HepG2 (cell line): ENCODE data around the gene CACNA2D1. TPM values are rescaled to one million over a fixed set of nuclear protein-coding genes. Genes with fewer than 3 reads are reported as not detected.

ENCODE experiments used
- ATAC-seq: fragments of 200-7000 bp; cut with Tn5 transposase; 3 replicates; pipeline ENCODE4 v1.9.1; 2020; ENCODE audit warnings: mild to moderate bottlenecking, moderate library complexity
- BruUV-seq: library from RNA; stranded (reverse); fragments of 400-500 nt; replicated peaks from 2 replicates; lab custom pipeline; 2021; lab: Mats Ljungman, UMichigan
- CTCF ChIA-PET: fragments of 300-600 bp; formaldehyde crosslinking; extraction: SDS; loops from one replicate; lab custom pipeline; 2021; ENCODE audit warnings: low total read pairs, inconsistent platforms, low intra/inter-chr PET ratio; lab: Yijun Ruan, JAX
- POLR2A ChIA-PET: fragments of 350-600 bp; sonication (Branson Sonifier 250); formaldehyde crosslinking; loops from one replicate; lab custom pipeline; 2020; ENCODE audit warnings: antibody characterized with exemption, inconsistent platforms; lab: Yijun Ruan, JAX
- DNase-seq: peaks from one replicate; pipeline ENCODE4 v3.0.0-alpha.2; 2015; ENCODE audit warnings: low spot score
- FAIRE-seq: peaks from 3 replicates; lab custom pipeline; 2011; peaks lifted over from hg19 to GRCh38; lab: Jason Lieb, UNC
- H2AFZ ChIP-seq: one replicate; pipeline ENCODE4 v1.6.1; 2011; ENCODE audit warnings: low read length, inconsistent platforms
- H3K27ac ChIP-seq: fragments of 300-600 bp; 3 replicates; pipeline ENCODE4 v1.8.0; 2011; ENCODE audit warnings: mixed run types, mild to moderate bottlenecking, mixed read lengths, low read length, inconsistent platforms; ENCODE audit not compliant: insufficient read depth; ENCODE audit errors: extremely low read length
- H3K27me3 ChIP-seq, 2 experiments: fragments of 200-600 bp in 1 of 2; 2 replicates in 1 of 2; 3 replicates in 1 of 2; pipeline versions ENCODE4 v1.6.0 to v1.8.0; 2011; ENCODE audit warnings: low read length in 2 of 2, mild to moderate bottlenecking in 2 of 2, moderate library complexity in 2 of 2, inconsistent platforms in 1 of 2; ENCODE audit not compliant: insufficient read depth in 2 of 2, control insufficient read depth in 1 of 2
- H3K36me3 ChIP-seq, 2 experiments: fragments of 200-600 bp in 1 of 2; replicated peaks in 1 of 2; 2 replicates in 1 of 2; 3 replicates in 1 of 2; pipeline versions ENCODE4 v1.5.1 to v1.8.0; 2011; ENCODE audit warnings: low read length in 2 of 2, inconsistent platforms in 1 of 2; ENCODE audit not compliant: insufficient read depth in 2 of 2, control insufficient read depth in 1 of 2
- H3K4me1 ChIP-seq: 2 replicates; pipeline ENCODE4 v1.5.1; 2012; ENCODE audit warnings: low read length, inconsistent platforms; ENCODE audit not compliant: insufficient read depth
- H3K4me2 ChIP-seq: 2 replicates; pipeline ENCODE4 v1.6.0; 2011; ENCODE audit warnings: low read depth, low read length, inconsistent platforms
- H3K4me3 ChIP-seq, 3 experiments: fragments of 200-600 bp in 1 of 3; sonication (generic), shearing (Covaris generic) in 1 of 3; replicated peaks in 1 of 3; 2 replicates each; pipeline ENCODE4 v1.5.1; 2011 to 2016; ENCODE audit warnings: low read length in 3 of 3, inconsistent platforms in 2 of 3, low read depth in 2 of 3, mild to moderate bottlenecking in 2 of 3, control low read depth in 1 of 3, mixed read lengths in 1 of 3; ENCODE audit not compliant: insufficient read depth in 1 of 3
- H3K79me2 ChIP-seq: one replicate; pipeline ENCODE4 v1.6.1; 2011; ENCODE audit warnings: low read length, inconsistent platforms; ENCODE audit not compliant: insufficient read depth
- H3K9ac ChIP-seq: 2 replicates; pipeline ENCODE4 v1.6.0; 2011; ENCODE audit warnings: mild to moderate bottlenecking, low read depth, low read length, inconsistent platforms; ENCODE audit not compliant: insufficient read depth
- H3K9me3 ChIP-seq: 2 replicates; pipeline ENCODE4 v1.5.1; 2012; ENCODE audit warnings: mild to moderate bottlenecking, low read length
- H4K20me1 ChIP-seq: 2 replicates; pipeline ENCODE4 v1.6.0; 2011; ENCODE audit warnings: inconsistent platforms, mild to moderate bottlenecking, low read length, moderate library complexity; ENCODE audit not compliant: insufficient read depth
- KAT7 ChIP-seq: IDR thresholded peaks from 2 replicates; pipeline ENCODE4 v1.6.1; 2018; ENCODE audit warnings: borderline replicate concordance, missing compliant biosample characterization
- NCOA2 ChIP-seq: sonication (generic); formaldehyde crosslinking; IDR thresholded peaks from 2 replicates; pipeline ENCODE4 v1.8.0; 2022; ENCODE audit warnings: inconsistent platforms
- PTBP1 ChIP-seq: fragments of 200-400 bp; formaldehyde crosslinking; IDR thresholded peaks from 2 replicates; pipeline ENCODE4 v1.6.1; 2018; ENCODE audit warnings: low read length, low read depth; ENCODE audit not compliant: poor library complexity, severe bottlenecking
- TCF7 ChIP-seq: sonication (generic); IDR thresholded peaks from 2 replicates; pipeline ENCODE4 v1.6.1; 2016; ENCODE audit warnings: antibody characterized with exemption, low read depth
- ZBTB21 ChIP-seq: sonication (generic); formaldehyde crosslinking; IDR thresholded peaks from 2 replicates; pipeline ENCODE4 v1.4.0; 2020; ENCODE audit warnings: missing genetic modification reagents
- ZNF256 ChIP-seq: sonication (generic); formaldehyde crosslinking; conservative IDR thresholded peaks from 2 replicates; pipeline ENCODE4 v1.4.0; 2020; ENCODE audit warnings: missing genetic modification reagents
- ZNF570 ChIP-seq: sonication (generic); formaldehyde crosslinking; IDR thresholded peaks from 2 replicates; pipeline ENCODE4 v1.4.0; 2020; ENCODE audit warnings: mild to moderate bottlenecking, missing genetic modification reagents, borderline replicate concordance
- WGBS: methylation state at CpG from one replicate; pipeline ENCODE4 v1.1.6; 2017; ENCODE audit warnings: low lambda C conversion rate; 5-methylcytosine and 5-hydroxymethylcytosine counted together
- in situ Hi-C: cut with HindIII; loops from 2 replicates; pipeline ENCODE4 v1.10.0; 2017; ENCODE audit warnings: low pct_unique_long_range_greater_than_20kb; ENCODE audit not compliant: extremely low pct_ligation_motif_present
- intact Hi-C: fragments of 100-400 bp; cut with micrococcal nuclease; formaldehyde crosslinking; loops from one replicate; pipeline ENCODE4 v1.10.0; 2022; ENCODE audit not compliant: unreplicated experiment
- polyA plus RNA-seq, 8 experiments: library from polyadenylated mRNA; depleted of rRNA in 3 of 8; stranded (reverse) in 7 of 8; unstranded in 1 of 8; fragments of >200 nt; fragmentation: Illumina TruSeq in 4 of 8; extraction: Trizol in 4 of 8; gene quantifications; 2 replicates each; pipeline versions ENCODE4 v1.2.1 to v1.2.3, GENCODE V29; 2011 to 2016; ENCODE audit warnings: low read depth in 4 of 8, missing spikeins in 1 of 8, mixed read lengths in 1 of 8; ENCODE audit not compliant: insufficient read depth in 1 of 8
- total RNA-seq, 5 experiments: library from RNA; depleted of rRNA; stranded (reverse); fragments of >200 nt; fragmentation: Illumina TruSeq; extraction: Trizol; gene quantifications; 2 replicates each; pipeline ENCODE4 v1.2.3, GENCODE V29; 2016; ENCODE audit warnings: low read depth in 1 of 5
- TF ChIP-seq, protein P1 (sequence below): sonication (generic); formaldehyde crosslinking; IDR thresholded peaks from 2 replicates; pipeline ENCODE4 v1.4.0; 2020; ENCODE audit warnings: missing genetic modification reagents, mild to moderate bottlenecking, borderline replicate concordance

Gene CACNA2D1
- total and polyA plus RNA-seq, 2 of the 13 experiments (the other 11 are each of a cell fraction or from before 2014, with no cell fraction given), result not detected

- Histone ChIP-seq H3K27me3 (no peaks in the 10 kb centered on the region), H3K27ac (no peak overlapping the region), H3K79me2 (no peaks in the 10 kb centered on the region), H4K20me1 (no peaks in the 10 kb centered on the region), H3K9me3 (no peaks in the 10 kb centered on the region), H2AFZ (no peak overlapping the region), H3K4me1 (no peaks in the 10 kb centered on the region), H3K4me2 (no peak overlapping the region), H3K4me3 (no peak overlapping the region), H3K9ac (no peak overlapping the region), H3K36me3 (no peaks in the 10 kb centered on the region)
- CTCF ChIA-PET, result no interaction called here
- POLR2A ChIA-PET, result no interaction called here
- FAIRE-seq, result no peak
- intact Hi-C loops, result no loop called here
- no TSS peak for BruUV-seq
- WGBS, result 22% methylated on average over 2 of the region's 2 CpGs
- TF ChIP-seq ZNF570 (CRISPR knock-in tag) (no peak), PTBP1 (no peak), KAT7 (CRISPR knock-in tag) (no peak), ZNF256 (no peak), TCF7 (no peak), ZBTB21 (no peak), NCOA2 (CRISPR knock-in tag) (no peak)
- TF ChIP-seq, protein P1, sequence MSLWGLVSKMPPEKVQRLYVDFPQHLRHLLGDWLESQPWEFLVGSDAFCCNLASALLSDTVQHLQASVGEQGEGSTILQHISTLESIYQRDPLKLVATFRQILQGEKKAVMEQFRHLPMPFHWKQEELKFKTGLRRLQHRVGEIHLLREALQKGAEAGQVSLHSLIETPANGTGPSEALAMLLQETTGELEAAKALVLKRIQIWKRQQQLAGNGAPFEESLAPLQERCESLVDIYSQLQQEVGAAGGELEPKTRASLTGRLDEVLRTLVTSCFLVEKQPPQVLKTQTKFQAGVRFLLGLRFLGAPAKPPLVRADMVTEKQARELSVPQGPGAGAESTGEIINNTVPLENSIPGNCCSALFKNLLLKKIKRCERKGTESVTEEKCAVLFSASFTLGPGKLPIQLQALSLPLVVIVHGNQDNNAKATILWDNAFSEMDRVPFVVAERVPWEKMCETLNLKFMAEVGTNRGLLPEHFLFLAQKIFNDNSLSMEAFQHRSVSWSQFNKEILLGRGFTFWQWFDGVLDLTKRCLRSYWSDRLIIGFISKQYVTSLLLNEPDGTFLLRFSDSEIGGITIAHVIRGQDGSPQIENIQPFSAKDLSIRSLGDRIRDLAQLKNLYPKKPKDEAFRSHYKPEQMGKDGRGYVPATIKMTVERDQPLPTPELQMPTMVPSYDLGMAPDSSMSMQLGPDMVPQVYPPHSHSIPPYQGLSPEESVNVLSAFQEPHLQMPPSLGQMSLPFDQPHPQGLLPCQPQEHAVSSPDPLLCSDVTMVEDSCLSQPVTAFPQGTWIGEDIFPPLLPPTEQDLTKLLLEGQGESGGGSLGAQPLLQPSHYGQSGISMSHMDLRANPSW (CRISPR knock-in tag), result no peak
- no peak for ATAC-seq
- in situ Hi-C loops, result no loop called here
- no peak for DNase-seq
Measured at GRCh38 chr7:82335001-82335400, 108.6 kb downstream of the CACNA2D1 start.
